ENCODE results near the gene PADI4.
"Not testable (repeated sequence)": the region's sequence is repeated elsewhere in the genome, so short reads cannot be mapped to it uniquely, and the experiment has no call there.

PADI4 gene

GRCh38 chr1:17313530-17314309 lies 5.7 kb downstream of the PADI4 start:
- DNase-seq (ENCODE audit: low spot score), result no peak

GRCh38 chr1:17314491-17314971 lies 6.5 kb downstream of the PADI4 start:
- DNase-seq (ENCODE audit: low spot score), result no peak

GRCh38 chr1:17315542-17316130 lies 7.6 kb downstream of the PADI4 start:
- DNase-seq (ENCODE audit: low spot score), result no peak

- DNase-seq (ENCODE audit: low spot score), result no peak
Observed at GRCh38 chr1:17316704-17317103, 8.7 kb downstream of the PADI4 start.

GRCh38 chr1:17318262-17318661 lies 10.3 kb downstream of the PADI4 start:
- no peak for DNase-seq (ENCODE audit: low spot score)

GRCh38 chr1:17319561-17320350 lies 11.8 kb downstream of the PADI4 start:
- no peak for DNase-seq (ENCODE audit: low spot score)

GRCh38 chr1:17321857-17322390 lies 13.9 kb downstream of the PADI4 start:
- not testable (repeated sequence) for DNase-seq (ENCODE audit: low spot score)

GRCh38 chr1:17328855-17329254 lies 20.9 kb downstream of the PADI4 start:
- no peak for DNase-seq (ENCODE audit: low spot score)

- no peak for DNase-seq (ENCODE audit: low spot score)
Observed at GRCh38 chr1:17329610-17330009, 21.6 kb downstream of the PADI4 start.

GRCh38 chr1:17330856-17331255 lies 22.9 kb downstream of the PADI4 start:
- no peak for DNase-seq (ENCODE audit: low spot score)

GRCh38 chr1:17333081-17333480 lies 25.1 kb downstream of the PADI4 start:
- DNase-seq (ENCODE audit: low spot score), result no peak

GRCh38 chr1:17335821-17336710 lies 28.1 kb downstream of the PADI4 start:
- DNase-seq (ENCODE audit: low spot score), result peak; percentile 23

GRCh38 chr1:17338706-17339493 lies 30.9 kb downstream of the PADI4 start:
- DNase-seq (ENCODE audit: low spot score), result no peak

GRCh38 chr1:17339521-17339920 lies 31.5 kb downstream of the PADI4 start:
- DNase-seq (ENCODE audit: low spot score), result no peak

GRCh38 chr1:17340358-17340757 lies 32.4 kb downstream of the PADI4 start:
- no peak for DNase-seq (ENCODE audit: low spot score)

- no peak for DNase-seq (ENCODE audit: low spot score)
Observed at GRCh38 chr1:17342014-17342441, 34.0 kb downstream of the PADI4 start.

- DNase-seq (ENCODE audit: low spot score), result not testable (repeated sequence)
Observed at GRCh38 chr1:17345506-17345905, 37.5 kb downstream of the PADI4 start.

GRCh38 chr1:17346046-17346789 lies 38.2 kb downstream of the PADI4 start:
- DNase-seq (ENCODE audit: low spot score), result no peak

- DNase-seq (ENCODE audit: low spot score), result no peak
Observed at GRCh38 chr1:17347769-17348592, 40.0 kb downstream of the PADI4 start.
